NCI-H748 (cell line): Measurements from ENCODE around the gene IER5.
"Not testable (repeated sequence)": the region's sequence is repeated elsewhere in the genome, so short reads cannot be mapped to it uniquely, and the experiment has no call there.

Source experiments
- DNase-seq: peaks from one replicate; lab custom pipeline; 2025; ENCODE audit not compliant: unreplicated experiment; lab: John Stamatoyannopoulos, UW

IER5 gene

GRCh38 chr1:181088079-181089016, at the start of gene IER5:
TSS of gene IER5 (plus strand) at chr1:181088700. CDS start at chr1:181088903, 203 bp downstream.
- peak; percentile 94 for DNase-seq

- no peak for DNase-seq
These were observed 48.1 kb upstream of the IER5 start for GRCh38 chr1:181040284-181040865.

DNA sequence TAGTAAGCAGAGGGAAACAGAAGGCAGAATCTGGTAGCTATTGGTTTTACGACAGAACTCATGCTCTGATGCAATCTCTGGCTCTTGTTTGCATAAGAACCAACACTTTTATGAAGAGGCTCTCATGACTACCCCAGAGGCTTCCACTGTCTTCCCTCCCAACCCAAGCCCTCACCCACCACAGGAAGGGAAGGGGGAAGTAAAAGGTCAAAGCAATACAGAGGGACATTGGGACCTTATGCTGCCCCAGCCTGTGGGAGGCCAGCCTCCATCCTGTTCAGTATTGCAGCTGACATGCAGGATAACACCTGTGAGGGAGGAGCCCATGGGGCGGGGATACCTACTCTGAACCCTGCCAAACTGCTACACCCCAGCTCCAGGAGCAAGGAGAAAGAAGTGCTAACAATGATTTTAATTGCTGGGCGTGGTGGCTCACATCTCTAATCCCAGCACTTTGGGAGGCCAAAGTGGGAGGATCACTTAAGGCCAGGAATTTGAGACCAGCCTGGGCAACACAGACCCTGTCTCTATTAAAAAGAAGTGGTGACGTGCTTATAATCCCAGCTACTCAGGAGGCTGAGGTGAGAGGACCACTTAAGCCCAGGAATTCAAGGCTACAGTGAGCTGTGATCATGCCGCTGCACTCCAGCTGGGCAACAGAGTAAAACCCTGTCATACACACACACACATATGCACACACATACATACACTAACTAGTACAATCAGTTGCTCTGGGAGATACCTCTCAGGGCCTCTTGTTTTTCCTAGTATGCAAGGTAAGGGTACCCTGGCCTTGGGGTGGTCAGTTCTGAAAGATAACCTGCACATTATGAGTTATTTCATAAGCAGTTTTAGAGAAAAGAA, 45.2 kb upstream of the IER5 start:
- peak; percentile 84 for DNase-seq

GRCh38 chr1:181044449-181044966, 44.0 kb upstream of the IER5 start:
- no peak for DNase-seq

DNA sequence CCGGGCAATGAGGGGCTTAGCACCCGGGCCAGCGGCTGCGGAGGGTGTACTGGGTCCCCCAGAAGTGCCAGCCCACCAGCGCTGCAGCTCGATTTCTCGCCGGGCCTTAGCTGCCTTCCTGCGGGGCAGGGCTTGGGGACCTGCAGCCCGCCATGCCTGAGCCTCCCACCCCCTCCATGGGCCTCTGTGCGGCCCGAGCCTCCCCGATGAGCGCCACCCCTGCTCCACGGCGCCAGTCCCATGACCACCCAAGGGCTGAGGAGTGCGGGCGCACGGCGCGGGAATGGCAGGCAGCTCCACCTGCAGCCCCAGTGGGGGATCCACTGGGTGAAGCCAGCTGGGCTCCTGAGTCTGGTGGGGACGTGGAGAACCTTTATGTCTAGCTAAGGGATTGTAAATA, 42.6 kb upstream of the IER5 start:
- not testable (repeated sequence) for DNase-seq

- DNase-seq: no peak
These were observed 39.1 kb upstream of the IER5 start for GRCh38 chr1:181049378-181049777.

DNA sequence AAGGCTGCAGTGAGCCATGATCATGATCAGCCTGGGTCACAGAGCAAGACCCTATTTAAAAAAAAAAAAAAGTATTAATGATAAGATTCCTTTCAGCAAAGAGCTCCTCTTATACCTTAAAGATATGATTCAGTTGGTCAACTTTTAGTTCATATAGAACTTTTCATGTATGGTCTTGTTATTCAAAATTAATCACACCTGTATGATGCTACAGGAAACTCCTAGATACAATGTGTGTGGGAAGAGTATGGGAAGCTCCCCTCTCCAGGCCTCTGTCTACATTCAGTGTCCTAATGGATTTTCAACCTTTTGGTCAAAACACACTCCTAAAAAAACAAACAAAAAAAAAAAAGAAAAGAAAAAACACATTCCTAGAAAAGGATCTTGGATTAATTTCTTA, 37.6 kb upstream of the IER5 start:
- no peak for DNase-seq

DNA sequence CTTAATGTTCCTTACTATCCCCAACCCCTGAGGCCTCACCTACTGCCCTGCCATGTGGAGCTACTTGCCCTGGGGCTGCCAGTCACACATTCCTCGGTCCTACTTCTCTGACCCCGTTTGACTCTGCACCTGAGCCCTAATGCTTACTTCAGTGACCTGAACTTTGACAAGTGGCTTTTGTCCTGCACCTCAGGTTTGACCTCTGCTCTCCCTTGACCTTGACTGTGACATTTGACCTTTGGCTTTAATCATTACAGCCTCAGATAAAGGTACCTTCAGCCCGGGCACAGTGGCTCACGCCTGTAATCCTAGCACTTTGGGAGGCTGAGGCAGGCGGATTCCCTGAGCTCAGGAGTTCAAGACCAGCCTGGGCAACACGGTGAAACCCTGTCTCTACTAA, 31.9 kb upstream of the IER5 start:
- no peak for DNase-seq

DNA sequence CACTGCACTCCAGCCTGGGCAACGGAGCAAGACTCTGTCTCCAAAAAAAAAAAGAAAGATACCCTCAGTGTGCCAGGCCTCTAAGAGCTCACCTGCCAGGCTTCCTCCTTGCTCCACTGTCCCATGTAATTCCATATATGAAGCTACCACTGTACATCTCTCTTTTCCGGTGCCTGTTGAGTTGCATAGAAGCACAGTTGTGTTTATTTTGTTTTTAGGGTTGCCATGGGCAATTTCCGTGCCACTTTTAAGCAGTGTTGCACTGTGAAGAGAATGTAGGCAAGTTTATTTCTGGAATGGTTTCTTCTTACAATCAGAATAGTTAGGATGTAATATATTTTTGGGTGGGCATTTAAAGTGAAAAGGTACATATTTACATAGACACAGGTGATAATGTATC, 31.4 kb upstream of the IER5 start:
- peak; percentile 45 for DNase-seq

- no peak for DNase-seq
These were observed 29.1 kb upstream of the IER5 start for GRCh38 chr1:181059435-181059834.

DNA sequence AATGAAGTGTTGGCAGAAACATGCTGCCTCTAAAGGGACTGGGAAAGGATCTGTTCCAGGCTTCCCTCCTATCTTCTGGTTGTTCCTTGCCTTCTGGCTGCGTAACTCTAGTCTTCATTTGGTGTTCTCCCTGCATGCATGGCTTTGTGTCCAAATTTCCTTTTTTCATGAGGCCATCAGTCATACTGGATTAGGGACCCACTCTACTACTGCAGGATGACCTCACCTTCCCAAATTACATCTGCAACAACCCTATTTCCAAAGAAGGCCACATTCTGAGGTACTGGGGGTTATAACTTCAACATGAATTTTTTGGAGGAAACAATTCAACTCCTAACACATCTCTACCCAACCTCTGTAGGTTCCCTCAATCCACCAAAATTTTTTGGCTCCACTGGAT, 28.4 kb upstream of the IER5 start:
- no peak for DNase-seq

DNA sequence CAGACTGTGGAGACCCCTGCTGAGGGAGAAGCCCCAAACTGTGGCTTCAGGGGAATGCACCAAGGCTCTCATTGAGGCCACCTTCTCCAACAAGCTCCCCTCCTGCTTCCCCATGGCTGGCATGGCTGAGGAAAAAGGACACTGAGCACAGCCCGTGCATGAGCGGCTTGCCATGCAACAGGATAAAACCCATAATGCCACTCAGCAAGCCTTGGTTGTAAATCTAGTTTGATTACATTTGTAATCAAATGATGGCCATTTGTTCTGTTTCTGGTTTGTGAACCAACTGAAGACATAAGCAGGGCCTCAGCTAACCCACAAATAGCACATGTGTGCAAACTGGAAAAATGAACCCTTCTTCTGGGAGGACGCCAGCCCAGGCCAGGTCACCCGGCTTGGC, 27.6 kb upstream of the IER5 start:
- not testable (repeated sequence) for DNase-seq

DNA sequence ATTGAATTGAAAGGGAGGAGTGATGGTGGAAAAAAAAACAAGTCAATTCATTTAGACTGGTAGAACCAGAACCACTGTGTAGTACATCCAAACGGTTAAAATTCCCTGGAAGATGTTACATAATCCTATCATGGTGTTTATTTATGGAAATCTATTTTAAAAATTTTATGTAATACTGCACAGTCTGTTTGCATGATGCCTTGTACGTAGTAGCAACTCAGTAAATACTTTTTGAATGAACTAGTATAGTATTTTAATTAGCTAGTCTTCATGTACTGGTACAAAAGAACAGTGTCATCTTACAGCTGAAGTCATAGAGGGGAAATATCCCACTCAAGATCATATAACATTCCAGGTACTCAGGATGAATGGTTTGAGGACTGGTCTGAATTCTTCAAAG, 27.0 kb upstream of the IER5 start:
- DNase-seq: no peak

DNA sequence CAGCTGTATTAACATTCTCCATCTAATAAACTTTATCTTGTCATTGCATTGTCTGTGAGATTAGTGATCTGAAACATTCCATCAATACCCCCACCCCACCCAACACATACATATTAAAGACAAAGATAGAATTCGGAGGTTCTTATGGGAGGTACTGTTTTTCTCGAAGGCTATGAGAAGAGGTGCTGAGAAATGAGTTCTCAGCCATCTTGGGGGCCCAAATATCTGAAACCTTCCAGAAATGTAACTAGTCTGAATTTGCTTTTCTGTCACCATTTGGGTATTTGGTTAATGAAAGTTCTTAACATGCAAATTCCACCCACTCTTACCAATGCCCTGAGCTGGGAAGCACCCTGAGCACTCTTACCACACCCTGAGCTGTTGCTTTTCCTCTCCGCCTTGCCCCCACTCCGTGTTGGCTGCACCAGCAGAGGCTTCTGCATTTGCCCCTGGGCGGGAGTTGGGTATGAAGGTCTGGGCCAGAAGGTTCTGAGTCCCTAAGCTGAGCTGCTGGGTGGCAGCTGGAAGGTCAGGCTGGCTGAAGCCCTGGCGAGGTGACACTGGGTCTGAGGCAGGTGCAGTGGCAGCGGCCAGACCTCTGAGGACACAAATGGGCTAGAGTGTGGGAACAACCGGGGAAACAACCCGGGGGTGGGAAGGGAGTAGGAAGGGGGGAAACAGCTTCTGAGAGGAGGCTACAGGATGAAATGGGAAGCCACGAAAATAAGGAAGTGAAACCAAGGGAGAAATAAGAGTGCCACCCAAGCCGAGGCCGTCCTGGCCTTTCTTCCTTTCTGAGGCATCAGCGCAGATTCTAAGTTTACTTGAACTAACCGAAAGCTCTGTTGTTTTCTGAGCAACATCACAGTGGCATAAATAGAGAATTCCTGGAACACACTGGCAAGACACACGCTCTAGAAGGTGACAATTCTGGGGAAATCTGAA, 26.3 kb upstream of the IER5 start:
- no peak for DNase-seq

GRCh38 chr1:181062836-181063428, 25.6 kb upstream of the IER5 start:
- no peak for DNase-seq

GRCh38 chr1:181064011-181064623, 24.4 kb upstream of the IER5 start:
- no peak for DNase-seq

- no peak for DNase-seq
These were observed 23.8 kb upstream of the IER5 start for GRCh38 chr1:181064702-181065101.

DNA sequence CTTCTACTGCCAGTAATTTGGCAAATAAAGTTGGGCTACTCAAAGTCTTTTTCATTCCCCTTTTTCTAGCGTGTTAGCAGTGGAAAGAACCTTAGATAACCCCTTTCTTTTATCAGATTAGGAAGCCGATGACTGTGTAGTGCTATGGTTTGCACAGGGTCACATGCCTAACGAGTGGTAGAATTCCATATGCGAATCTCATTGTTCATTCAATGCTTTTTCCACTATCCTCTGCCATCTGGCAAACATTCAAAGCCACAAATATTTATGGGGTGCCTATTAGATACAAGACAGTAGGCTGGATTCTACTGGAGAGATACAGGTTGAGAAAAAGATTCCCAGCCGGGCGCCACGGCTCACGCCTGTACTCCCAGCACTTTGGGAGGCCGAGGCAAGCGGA, 14.9 kb upstream of the IER5 start:
- DNase-seq: no peak

GRCh38 chr1:181075766-181076350, 12.6 kb upstream of the IER5 start:
- DNase-seq: no peak
